Measurements from ENCODE around the gene ARHGEF33.
"Not testable (repeated sequence)": the region's sequence is repeated elsewhere in the genome, so short reads cannot be mapped to it uniquely, and the experiment has no call there.

The ARHGEF33 gene

DNA sequence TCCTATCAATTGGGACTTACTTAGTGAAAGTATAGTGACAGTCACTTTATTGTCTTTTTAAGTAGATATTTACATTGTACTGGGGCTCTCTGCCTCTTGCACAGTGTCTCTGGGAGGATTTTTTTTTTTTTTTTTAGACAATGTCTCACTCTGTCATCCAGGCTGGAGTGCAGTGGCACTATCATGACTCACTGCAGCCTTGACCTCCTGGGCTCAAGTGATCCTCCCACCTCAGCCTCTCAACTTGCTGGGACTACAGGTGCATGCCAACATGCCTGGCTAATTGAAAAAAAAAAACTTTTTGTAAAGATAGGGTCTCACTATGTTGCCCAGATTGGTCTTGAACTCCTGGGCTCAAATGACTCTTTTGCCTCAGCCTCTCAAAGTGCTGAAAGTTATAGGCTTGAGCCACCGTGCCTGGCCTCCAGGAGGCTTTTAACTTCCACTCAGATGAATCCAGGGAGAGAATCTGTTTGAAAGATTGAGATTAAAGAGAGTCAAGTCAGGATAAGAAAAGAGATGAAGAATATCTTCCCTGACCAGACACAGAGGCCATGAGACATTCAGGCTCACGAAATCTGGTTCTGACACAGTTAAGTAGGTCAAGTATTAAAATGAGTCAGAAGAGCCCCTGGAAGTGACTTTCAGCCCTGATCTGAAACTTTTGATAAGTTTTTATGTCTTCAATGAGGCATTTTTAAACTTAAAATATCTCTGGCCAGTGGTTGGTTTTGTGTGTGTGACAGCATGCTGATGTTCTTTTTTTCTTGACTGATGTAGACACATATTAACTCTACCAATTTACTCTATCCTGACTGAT lies 18.3 kb downstream of the ARHGEF33 start:
- in situ Hi-C loops (cut with MboI; ENCODE audit: low sequenced_read_pairs), result no loop called here

DNA sequence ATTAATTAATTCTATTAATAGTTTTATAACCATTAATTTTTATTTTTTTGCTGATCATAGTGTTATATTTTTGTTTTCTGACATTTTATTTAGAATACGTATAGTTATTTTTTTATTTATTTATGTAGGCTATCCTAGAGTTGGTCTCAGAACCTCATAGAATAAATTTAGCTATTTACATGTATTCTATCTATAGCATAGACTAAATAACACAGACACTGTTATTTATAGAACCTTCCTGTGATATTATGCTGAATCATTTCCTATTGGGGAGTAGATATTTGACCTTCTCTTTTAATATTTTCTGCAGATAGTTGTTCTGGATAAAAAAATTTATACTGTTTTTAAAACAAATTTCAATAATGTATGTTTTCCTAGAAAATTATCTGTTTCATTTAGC lies 20.2 kb downstream of the ARHGEF33 start:
- in situ Hi-C loops (cut with MboI; ENCODE audit: low sequenced_read_pairs), result no loop called here

DNA sequence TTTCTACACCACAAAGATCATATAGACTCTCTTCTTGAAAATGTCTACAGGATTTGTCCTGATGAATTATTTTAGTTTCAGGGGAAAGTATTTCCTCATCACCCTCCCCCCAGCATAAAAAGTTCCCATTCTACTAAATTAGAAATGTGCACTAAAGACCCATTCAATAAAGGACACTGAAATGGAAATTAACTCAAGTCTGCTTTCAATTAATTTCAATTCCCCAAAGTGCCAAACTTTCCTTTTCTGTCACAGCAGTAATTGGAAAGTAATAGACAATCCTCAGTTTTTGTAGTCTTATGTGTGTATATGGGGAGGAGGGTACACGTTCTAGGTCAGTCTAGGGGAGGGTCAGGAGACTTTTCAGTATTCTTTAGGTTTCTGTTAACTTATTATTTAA lies 21.5 kb downstream of the ARHGEF33 start:
- in situ Hi-C loops (cut with MboI; ENCODE audit: low sequenced_read_pairs), result no loop called here

DNA sequence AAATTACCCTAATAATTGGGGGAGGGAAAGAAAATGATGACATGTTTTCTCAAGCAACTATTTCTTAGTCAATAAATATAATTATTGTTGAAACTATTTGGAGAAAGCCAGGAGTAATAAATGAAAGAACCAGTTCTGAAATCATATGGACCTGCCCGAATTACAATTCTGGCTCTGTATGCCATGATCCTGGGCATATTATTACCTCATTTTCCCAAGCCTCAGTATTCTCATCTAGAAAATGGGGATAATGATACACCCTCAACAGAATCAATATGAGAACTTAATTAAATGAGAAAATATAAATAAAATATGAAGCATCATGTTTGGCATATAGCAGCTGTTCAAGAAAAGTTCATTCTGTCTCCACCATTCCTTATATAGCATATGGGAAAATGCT lies 22.9 kb downstream of the ARHGEF33 start:
- in situ Hi-C loops (cut with MboI; ENCODE audit: low sequenced_read_pairs), result no loop called here

DNA sequence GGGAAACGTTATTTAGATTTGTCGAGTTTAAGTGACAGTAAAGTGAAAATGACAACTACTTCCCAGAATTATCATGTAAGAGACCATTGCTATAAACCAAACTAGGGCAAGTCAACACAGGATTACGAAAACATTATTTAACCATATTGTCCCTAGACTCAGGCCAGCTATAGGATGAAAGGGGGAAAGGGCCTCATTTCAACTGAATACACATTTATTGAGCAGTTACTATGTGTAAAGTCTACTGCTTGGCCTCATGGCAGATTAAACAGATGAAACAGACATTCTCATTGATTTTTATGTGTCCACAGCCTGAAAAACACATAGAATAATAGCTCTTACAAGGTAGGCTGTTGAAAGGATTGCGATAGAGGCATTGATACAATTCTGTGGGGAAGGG lies 32.7 kb downstream of the ARHGEF33 start:
- in situ Hi-C loops (cut with MboI; ENCODE audit: low sequenced_read_pairs), result no loop called here

DNA sequence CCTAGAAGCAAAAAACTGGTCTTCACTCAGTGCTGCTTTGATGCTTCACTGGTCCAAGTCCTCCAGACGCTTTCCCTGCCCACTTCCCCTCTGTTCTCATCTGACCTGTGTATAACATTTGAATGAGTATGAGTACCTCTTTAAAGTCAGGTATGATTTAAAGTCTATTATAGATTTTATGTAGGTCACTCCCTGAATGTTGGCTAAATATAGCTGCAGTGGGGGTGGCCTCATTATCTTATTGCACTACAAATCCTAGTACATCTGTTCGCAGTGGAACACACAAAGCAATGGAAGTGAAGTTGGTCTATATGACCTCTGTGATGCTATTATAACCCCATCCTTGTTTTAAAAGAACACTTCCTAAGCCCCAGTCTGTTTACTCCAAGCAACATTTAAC lies 33.2 kb downstream of the ARHGEF33 start:
- in situ Hi-C loops (cut with MboI; ENCODE audit: low sequenced_read_pairs), result no loop called here

DNA sequence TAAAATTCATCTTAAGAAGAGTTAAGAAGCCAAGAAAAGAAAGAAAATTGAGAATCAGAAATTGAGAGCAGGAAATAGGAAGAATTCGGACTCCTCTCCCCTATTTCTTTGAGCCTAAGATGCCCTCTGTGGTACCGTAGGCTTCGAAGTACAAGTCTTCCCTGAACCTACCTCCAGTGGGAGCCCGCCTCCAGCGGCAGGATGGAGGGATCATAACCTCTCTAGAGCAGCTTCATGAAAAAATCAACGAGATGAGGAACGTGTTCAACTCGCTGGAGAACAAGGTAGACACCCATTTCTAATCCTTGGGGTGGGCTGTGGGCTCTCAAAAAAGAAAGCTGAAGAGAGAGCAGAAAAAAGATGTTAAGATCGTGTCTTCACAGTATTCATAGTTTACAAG lies 36.3 kb downstream of the ARHGEF33 start:
- in situ Hi-C loops (cut with MboI; ENCODE audit: low sequenced_read_pairs), result no loop called here

DNA sequence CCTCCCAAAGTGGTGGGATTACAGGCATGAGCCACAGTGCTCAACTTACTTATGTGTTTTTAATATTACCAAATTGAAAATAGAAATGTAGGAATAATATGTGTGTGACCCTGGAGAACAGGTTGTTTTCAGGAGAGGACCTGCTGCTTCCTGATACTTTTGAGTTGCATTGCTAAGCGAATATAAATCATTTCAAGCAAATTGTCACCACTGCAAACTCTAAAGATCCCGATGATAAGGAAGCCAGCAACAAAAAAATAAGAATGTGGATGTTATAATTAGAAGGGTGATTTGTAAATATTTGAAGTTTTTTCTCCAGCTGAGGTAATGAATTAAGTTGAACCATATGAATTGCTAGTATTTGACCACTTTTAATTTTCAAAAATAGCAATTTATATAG lies 40.9 kb downstream of the ARHGEF33 start:
- in situ Hi-C loops (cut with MboI; ENCODE audit: low sequenced_read_pairs), result no loop called here

DNA sequence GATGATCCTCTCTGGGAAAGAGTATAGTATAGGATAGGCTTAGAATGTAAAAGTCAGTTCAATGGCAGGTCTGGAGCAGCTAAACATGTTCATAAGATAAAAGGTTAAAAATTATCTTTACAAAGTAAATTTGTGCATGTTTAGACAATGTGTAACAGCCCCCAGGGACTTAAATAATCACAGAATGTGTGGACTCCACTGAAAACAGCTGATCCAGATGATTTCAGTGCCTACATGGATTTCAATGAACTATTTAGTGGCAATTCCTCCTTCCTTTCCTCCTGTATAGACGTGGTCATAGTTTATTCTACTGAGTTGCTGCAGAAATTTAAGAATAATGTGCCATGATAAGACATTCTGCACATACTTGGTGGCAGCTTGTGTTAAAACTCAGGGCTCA lies 42.9 kb downstream of the ARHGEF33 start:
- in situ Hi-C loops (cut with MboI; ENCODE audit: low sequenced_read_pairs), result no loop called here

DNA sequence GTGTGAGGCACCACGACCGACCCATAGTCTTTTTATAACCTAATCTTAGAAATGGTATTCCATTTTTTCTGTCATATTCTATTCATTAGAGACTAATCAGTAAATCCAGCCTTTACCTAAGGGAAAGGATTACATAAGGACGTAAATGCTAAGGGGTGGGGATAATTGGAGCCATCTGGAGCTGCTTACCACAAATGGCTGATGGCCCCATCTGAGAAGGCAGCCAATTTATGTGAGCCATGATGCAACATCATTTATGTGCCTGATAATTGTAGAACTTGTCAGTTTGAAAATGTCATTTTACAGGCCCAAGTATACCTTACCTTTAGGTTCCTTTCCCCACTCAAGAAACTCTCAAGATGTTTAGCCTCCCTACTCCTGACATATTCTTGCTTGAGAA lies 44.0 kb downstream of the ARHGEF33 start:
- in situ Hi-C loops (cut with MboI; ENCODE audit: low sequenced_read_pairs), result no loop called here

DNA sequence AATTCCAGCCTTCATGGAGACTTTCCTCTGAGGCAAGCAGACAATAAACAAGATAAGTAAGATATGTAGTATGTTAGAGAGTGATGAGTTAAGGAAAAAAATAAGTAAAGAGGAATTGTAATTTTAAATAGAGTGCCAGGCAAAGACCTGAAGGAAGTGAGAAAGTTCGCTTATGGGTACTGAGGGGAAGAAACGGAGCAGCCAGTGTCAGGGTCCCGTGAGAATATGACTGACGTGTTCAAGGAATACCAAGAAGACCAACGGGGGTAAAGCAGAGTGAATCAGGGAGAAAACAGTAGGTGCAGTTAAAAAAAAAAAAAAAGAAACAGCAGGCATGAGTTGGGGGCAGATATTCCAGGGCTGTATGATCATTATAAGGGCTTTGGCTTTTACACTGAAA lies 45.1 kb downstream of the ARHGEF33 start:
- in situ Hi-C loops (cut with MboI; ENCODE audit: low sequenced_read_pairs), result no loop called here

DNA sequence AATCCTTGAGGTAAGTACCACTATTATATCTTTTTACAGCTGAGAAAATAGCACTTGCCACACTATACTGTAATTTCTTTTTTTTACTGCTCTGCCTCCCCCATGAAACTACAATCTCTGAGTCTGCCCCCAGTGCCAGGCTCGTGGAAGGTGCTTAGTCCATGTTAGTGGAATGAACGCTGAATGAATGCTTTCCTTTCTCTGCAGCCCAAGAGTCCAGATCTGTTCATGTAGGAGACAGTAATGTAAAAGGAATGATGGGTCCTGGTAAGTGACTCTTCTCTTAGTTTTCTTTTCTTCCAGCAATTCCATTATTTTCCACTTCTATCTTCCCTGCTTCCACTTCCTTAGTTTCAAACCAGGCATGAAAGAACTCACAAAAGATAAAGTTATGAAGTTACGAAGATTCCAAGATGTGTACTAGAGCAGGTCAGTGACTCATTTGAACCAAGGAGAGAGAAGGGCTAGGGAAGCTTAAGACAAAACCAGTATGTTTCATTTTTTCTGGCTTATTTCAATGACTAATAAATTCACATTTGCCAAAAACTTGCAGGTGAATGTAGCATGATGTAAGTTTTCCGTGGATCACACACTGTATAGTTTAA lies 46.0 kb downstream of the ARHGEF33 start:
- in situ Hi-C loops (cut with MboI; ENCODE audit: low sequenced_read_pairs), result no loop called here

DNA sequence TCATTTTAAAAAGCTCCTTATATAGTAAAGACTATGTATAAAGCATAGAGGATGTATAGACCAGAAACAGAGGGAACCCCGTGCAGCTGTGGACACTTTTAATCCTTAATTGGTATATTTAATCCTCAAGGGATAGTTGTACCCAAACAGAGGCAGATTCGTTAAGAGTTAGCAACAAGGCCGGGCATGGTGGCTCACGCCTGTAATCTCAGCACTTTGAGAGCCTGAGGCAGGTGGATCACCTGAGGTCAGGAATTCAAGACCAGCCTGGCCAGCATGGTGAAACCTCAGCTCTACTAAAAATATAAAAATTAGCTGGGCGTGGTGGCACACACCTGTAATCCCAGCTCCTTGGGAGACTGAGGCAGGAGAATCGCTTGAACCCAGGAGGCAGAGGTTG lies 46.8 kb downstream of the ARHGEF33 start:
- in situ Hi-C loops (cut with MboI; ENCODE audit: low sequenced_read_pairs), result not testable (repeated sequence)

DNA sequence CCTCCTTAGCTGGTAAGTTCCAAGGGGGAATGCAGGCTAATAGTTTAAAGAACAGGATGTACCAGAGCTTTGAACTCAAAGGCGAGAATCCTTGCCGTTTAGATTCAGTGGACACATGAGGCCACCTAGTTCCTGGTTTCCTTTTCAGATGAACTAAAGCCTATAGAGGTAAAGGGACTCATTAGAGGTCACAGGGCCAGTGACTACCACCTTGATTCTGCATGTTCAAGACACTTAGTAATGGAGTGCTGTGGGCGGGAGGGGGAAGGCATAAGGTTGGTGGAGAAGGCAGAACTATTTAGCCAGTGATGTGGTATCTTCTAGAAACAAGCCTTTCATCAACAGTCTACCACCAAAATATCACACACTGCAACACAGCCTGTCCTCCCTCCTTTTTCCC lies 47.9 kb downstream of the ARHGEF33 start:
- in situ Hi-C loops (cut with MboI; ENCODE audit: low sequenced_read_pairs), result no loop called here

DNA sequence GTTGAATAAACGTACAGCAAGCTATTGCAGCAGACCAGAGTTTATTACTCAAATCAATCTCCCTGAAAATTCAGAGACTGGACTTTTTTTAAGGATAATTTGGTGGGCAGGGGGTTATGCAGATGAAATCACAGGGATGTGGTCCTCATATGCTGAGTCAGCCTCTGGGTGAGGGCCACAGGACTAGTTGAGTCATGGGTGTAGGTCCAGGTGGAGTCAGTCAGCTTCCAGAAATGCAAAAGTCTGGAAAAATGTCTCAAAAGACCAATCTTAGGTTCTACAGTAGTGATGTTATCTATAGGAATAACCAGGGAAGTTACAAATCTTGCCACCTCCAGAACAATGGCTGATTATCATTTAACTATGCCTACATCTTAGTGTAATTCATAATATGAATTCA lies 51.1 kb downstream of the ARHGEF33 start:
- in situ Hi-C loops (cut with MboI; ENCODE audit: low sequenced_read_pairs), result no loop called here

DNA sequence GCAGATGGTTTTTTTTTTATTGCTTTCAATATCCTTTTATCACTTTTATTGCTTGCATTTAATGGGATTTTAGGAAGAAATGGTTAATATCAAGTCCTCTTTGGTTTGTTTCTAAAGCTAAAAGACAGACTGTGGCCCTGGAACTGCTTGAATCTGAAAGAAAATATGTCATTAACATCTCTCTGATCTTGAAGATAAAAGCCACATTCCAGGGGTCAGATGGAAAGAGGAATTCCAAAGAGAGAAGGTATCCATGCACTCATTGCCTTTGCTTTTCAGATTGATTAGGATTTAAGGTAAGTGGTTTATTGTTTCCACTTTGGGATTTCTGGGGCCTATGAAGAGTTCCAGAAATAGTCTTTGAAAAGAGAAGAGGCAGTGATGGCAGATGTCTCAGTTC lies 54.1 kb downstream of the ARHGEF33 start:
- in situ Hi-C loops (cut with MboI; ENCODE audit: low sequenced_read_pairs), result no loop called here

DNA sequence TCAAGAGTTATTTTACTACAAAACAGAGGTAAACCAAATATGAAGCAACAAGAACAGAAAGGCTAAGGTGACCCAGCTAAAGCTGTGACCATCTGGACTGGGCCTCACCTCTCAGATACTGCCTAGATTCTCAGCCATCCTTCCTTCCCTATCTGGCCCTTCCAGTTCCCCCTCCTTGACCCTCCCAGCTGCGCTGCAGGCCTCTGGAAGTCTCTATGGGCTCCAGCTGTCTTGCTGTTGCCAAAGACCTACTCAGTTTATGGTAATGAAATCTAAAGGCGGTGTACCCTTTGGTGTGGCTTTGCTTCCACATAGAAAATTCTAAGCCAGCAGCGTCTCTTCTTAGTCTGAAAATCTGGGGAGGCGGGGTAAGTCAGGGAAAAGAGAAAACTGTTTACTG lies 55.7 kb downstream of the ARHGEF33 start:
- in situ Hi-C loops (cut with MboI; ENCODE audit: low sequenced_read_pairs), result no loop called here

DNA sequence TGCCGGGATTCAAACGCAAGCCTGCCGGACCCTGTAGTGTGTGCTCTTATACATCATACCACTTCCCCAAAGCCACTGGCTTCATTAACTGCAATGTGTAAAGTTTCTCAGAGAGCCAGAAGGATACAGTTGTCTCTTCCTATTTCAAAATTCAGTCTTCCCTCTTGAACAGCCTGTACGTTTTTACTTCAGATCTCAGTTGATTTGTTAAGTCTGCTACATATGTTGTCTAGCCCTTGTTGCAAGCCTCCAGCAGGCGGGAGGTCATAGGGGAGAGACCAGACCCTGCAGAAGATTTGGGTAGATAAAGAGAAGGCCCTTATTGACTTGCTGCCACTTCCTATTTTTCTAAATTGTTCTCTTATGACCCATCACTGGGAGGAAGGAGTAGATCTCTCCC lies 56.2 kb downstream of the ARHGEF33 start:
- in situ Hi-C loops (cut with MboI; ENCODE audit: low sequenced_read_pairs), result no loop called here

DNA sequence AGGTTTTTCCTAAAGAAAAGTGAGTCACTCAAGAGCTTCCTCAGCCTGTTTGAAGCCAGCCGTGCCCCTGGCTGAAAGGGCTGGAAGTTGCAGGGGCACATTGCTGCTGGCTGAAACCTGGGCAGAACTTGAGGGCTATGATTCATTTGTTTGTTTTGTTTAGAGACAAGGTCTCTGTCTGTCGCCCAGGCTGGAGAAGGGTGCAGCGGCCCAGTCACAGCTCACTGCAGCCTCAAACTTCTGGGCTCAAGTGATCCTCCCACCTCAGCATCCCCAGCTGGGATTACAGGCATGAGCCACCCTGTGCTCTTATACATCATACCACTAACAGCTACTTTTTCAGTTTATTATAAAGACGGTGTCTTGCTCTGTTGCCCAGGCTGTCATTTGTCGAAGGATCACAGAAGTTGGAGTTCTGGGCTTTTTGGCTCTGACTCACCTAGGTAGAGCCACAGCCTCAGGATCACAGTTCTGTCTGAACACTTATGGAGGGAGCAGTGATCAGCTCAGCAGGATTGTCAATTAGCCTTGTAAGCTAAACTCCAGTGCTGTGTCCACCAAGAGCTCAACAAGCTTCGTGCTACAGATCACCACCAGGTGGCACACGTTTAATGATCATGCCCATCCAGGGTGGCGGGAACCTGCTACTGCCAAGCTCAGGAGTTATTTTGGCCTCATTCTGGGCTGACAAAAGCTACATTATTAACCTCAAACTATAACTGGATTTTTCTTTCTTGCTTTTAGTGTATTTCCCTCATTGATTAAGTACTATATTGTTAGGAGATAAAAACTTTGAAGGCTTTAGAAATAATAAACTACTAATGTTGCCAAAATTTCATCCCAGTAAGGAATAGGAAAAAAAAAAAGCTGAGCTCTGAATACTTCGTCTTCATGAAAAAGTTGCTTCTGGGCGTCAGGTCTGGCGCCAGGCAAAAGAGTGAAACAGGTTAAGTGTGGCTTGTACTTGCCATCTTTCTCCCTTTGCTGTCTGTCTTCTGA lies 57.9 kb downstream of the ARHGEF33 start:
- in situ Hi-C loops (cut with MboI; ENCODE audit: low sequenced_read_pairs), result no loop called here

DNA sequence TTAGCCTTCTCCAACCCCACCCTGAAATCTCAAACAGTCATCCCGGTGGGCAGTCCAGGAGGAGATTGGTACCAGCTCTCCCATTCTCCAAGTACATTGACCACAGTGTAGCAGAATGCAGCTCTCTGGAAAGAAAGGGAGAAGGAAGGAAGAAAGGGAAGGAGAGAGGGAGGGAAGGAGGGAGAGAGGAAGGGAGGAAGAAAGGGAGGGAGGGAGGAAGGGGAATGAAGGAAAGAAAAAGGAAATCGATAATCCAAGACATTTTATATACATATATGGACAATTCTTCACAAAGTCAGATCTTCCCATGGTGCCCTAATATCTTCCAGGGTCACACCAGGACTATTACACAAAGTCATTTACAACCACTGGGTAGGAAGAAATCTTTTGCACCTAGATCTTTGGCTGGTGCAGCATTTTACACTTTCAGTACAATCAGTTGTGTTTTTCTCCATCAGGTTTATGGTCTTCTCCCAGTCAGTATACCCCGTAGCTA lies 58.8 kb downstream of the ARHGEF33 start:
- in situ Hi-C loops (cut with MboI; ENCODE audit: low sequenced_read_pairs), result no loop called here

DNA sequence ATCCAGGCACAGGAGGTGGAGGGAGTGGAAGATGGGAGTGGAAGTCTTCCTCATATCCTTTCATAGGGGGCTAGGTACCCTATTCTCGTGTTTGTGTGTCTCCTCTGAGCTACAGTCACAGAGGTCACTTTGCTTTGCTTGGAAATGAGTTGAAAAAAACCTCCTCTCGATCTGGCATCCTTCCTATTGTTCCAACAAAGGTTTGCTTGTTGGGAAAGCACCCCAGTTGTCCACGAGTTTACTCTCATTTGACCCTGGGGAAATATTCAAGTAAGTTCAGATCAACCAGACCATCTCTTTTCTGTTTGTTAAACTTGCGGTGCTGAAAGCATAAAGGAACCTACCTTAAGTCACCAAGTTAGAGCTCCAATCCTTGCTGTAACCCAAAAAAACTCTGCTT lies 59.3 kb downstream of the ARHGEF33 start:
- in situ Hi-C loops (cut with MboI; ENCODE audit: low sequenced_read_pairs), result no loop called here
